ENCODE measurements around the gene STK39. TPM values are rescaled to one million over a fixed set of nuclear protein-coding genes. Genes with fewer than 3 reads are reported as not detected.

STK39 gene
- total and polyA plus RNA-seq, 2 of the 4 experiments (the other 2 are of a cell fraction), result 11.8 to 16.4 TPM

- Histone ChIP-seq H3K4me2 (ENCODE audit: low read depth, low read length) (no peak overlapping the region), H3K79me1 (ENCODE audit: low read depth in 1 of 2, low read length in 2 of 2) (peaks cover 4 to 16% of the 10 kb centered on the region in 2 experiments; a peak in 3 of 4 replicates), H4K8ac (ENCODE audit: low read depth in 2 of 2, low read length in 2 of 2) (peak overlapping the region in 1 of 2 experiments; percentile 39; a peak in 1 of 4 replicates), H2BK5ac (ENCODE audit: low read depth, low read length, poor library complexity, severe bottlenecking) (no peak overlapping the region), H4K5ac (ENCODE audit: low read depth, low read length) (no peak overlapping the region), H3K27ac (ENCODE audit: insufficient read depth, low read length) (no peak overlapping the region), H2BK20ac (ENCODE audit: low read depth, low read length) (peak overlapping the region; percentile 10; the same call in 1 of the 2 replicates), H3K9me1 (ENCODE audit: insufficient read depth, low read length) (no peaks in the 10 kb centered on the region), H2BK120ac (ENCODE audit: low read depth, low read length) (peak overlapping the region; percentile 23; the same call in 1 of the 2 replicates), H3K4me3 (ENCODE audit: insufficient read depth, low read depth, low read length) (no peak overlapping the region), H3K14ac (replicated peaks; ENCODE audit: low read depth, low read length) (no peak overlapping the region; the same call in 1 of the 2 replicates), H3K27me3 (ENCODE audit: control insufficient read depth, insufficient read depth, low read length) (no peaks in the 10 kb centered on the region), H2AFZ (replicated peaks; ENCODE audit: low read length, poor library complexity) (no peak overlapping the region), H2AK5ac (ENCODE audit: low read depth, low read length) (no peak overlapping the region; the same call in 1 of the 2 replicates), H4K91ac (ENCODE audit: insufficient read depth, low read depth, low read length) (no peak overlapping the region), H3K4ac (ENCODE audit: low read depth, low read length) (no peak overlapping the region), H3K23ac (ENCODE audit: low read depth, low read length) (no peak overlapping the region), H4K20me1 (ENCODE audit: insufficient read depth, low read length) (no peaks in the 10 kb centered on the region), H2BK15ac (ENCODE audit: low read depth, low read length) (peak overlapping the region; percentile 51; the same call in 1 of the 3 replicates), H3K56ac (ENCODE audit: extremely low read depth, insufficient read depth, low read length) (no peak overlapping the region), H3K18ac (ENCODE audit: low read depth, low read length) (0 out of 2 replicates have a peak overlapping the region, but pooled peaks have one; percentile 23), H2AK9ac (replicated peaks; ENCODE audit: low read depth, low read length, poor library complexity) (no peak overlapping the region), H3K9ac (ENCODE audit: low read depth, low read length) (no peak overlapping the region), H3K9me3 (ENCODE audit: control insufficient read depth, insufficient read depth, low read length) (no peaks in the 10 kb centered on the region), H3K36me3 (ENCODE audit: control insufficient read depth, insufficient read depth, low read length) (peaks cover 5% of the 10 kb centered on the region), H3K4me1 (ENCODE audit: control insufficient read depth, insufficient read depth, low read length) (peaks cover 7% of the 10 kb centered on the region)
- ATAC-seq (ENCODE audit: low read depth) (no peak), DNase-seq (no peak)
- intact Hi-C loops (cut with micrococcal nuclease), result no loop called here
- dilution Hi-C loops (cut with HindIII; ENCODE audit: low sequenced_read_pairs, unreplicated experiment), result no loop called here
- CTCF ChIA-PET, result no interaction called here
- POLR2A ChIA-PET (ENCODE audit: unreplicated experiment), result interaction anchor here (0.6 kb wide), 1 partner anchor 21 kb away, joined by 3 read pairs; no protein-coding TSS in a partner anchor
- TF ChIP-seq RAD21 (IDR thresholded peaks at IDR 0.05; ENCODE audit: low read length), result no peak
- TF ChIP-seq RFX5 (IDR thresholded peaks at IDR 0.05; ENCODE audit: low read depth, low read length), result no peak
- no peak for TF ChIP-seq MAZ (IDR thresholded peaks at IDR 0.05; ENCODE audit: borderline replicate concordance, low read depth, low read length)
- no peak for TF ChIP-seq USF2 (IDR thresholded peaks at IDR 0.05; ENCODE audit: low read depth, low read length)
- no peak for TF ChIP-seq NFE2L2 (IDR thresholded peaks at IDR 0.05; ENCODE audit: low read depth, low read length)
- TF ChIP-seq FOS (IDR thresholded peaks at IDR 0.05; ENCODE audit: low read depth, low read length), result no peak
- TF ChIP-seq ELK1 (IDR thresholded peaks at IDR 0.05; ENCODE audit: borderline replicate concordance, low read depth, low read length), result no peak
- no peak for TF ChIP-seq CEBPB (IDR thresholded peaks at IDR 0.05; ENCODE audit: low read depth, low read length)
- TF ChIP-seq CTCF (conservative IDR thresholded peaks at IDR 0.05; ENCODE audit: low read depth, low read length), result no peak
- in situ Hi-C loops (cut with MboI; ENCODE audit: low sequenced_read_pairs), result no loop called here
- no CpG with 5 or more reads among the region's 5 CpGs for WGBS, 2 experiments (ENCODE audit: extremely low coverage in 2 of 2, insufficient read length in 1 of 2)
- no TSS peak for BruUV-seq (replicated peaks)
Observed at GRCh38 chr2:168035458-168035857, 211.9 kb downstream of the STK39 start.
